NCI-H187 (cell line): Measurements from ENCODE around the gene AJUBA.
"Not testable (repeated sequence)": the region's sequence is repeated elsewhere in the genome, so short reads cannot be mapped to it uniquely, and the experiment has no call there.

Source experiments
- DNase-seq, 2 experiments: peaks; one replicate each; lab custom pipeline; 2025; lab: John Stamatoyannopoulos, UW

Gene AJUBA

DNA sequence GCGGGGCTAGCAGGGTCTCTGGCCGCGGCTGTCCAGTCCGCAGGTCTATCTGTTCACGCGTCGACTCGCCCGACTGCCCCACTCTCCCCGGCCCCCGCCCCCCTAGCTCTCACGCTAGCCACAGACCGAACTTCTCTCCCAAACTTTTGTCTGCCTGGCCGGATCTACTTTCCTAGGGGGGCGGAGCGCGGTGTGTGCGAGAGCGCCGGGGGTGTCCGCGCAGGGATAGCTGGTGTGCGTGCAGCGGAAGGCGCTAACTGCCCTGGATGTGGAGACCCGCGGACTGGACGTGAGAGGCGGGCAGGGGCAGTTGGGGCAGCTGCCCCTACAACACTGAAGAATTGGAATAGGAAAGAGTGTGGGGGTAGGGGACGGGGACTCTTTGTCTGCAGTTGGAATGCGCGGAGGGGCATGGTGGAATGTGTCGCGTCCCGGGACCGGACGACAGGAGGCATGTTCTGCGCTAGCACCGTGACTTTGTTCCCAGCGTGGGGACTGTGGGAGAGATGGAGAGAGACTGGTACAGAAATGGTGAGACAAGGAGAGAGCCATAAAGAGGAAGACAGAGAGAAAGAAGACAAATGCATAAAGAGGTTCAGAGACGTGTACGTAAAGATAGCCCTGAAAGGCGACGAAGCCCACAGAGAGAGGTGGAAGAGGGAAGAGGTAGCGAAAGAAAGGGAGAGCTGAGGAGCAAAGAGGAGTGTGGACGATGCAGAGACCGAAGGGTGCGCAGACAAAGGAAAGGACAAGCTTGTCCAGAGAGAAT is at the start of gene AJUBA:
Gene AJUBA, minus strand, starts transcription at position 75 of the 769 bp plus-strand sequence. CDS start 285 bp downstream, outside the sequence.
- no peak for DNase-seq

DNA sequence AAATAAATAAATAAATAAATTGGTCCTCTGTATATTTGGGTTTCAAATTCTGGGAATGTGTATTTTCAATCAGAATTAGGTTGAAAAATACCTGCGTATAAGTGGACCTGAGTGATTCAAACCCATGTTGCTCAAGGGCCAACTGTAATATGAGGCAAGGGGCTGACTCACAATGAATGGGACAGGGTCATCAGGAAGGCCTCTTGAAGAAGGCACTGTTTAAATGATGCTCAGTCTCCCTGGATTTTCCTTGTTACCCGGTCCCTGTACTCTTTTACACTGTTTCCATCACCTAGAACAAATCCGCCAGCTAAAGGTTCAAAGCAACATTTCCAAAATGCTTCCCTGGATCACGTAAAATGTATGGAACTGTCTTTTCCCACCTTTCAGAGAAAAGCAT is 48.6 kb upstream of the AJUBA start:
- DNase-seq, result no peak

DNA sequence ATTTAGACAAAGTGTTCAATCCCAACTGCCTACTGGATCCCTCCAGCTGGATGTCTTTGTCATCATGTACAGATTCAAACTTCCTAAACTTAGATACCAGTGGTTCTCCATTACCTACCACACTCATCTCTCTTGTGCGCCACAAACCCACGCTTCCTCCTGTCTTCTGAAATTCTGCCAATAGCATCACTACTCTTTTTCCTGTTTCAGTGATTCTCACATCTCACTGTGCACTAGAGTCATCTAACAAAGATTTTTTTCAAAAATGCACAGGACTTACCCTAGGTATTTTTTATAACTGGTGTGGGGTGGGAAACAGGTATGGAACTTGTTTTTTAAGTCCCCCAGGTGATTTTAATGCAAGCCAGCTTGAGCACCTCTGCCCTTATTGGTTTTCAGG is 46.4 kb upstream of the AJUBA start:
- no peak for DNase-seq

DNA sequence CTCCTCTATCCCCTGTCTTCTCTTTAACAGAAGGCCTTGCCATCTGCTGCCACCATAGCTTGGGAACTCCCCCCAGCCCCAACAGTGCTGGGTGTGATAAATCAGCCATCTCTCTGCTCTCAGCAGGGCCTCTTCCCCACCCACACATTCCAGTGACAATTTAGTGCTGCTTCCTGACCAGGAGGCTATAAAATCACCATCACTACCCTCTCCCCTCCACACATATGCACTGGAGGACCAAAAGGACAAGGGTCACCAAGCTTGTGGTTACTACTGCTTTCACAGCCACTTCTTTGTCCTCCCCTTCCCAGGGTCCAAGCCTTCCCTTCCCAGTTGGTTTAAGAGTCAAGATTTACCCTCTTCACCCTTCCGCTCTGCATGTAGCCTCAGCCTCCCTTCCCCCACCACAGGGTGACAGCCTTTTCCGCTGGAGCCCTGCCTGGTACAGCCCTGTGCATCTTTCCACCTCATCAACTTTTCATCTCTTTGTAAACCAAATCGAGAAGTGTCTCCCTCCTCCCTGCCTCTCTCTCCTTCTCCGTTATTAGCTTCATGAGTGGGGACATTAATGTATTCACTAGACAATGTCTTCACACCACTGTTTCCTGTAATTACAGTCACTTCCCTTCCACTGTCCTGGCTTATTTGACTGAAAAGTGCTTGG is 42.9 kb upstream of the AJUBA start:
- DNase-seq, result no peak

DNA sequence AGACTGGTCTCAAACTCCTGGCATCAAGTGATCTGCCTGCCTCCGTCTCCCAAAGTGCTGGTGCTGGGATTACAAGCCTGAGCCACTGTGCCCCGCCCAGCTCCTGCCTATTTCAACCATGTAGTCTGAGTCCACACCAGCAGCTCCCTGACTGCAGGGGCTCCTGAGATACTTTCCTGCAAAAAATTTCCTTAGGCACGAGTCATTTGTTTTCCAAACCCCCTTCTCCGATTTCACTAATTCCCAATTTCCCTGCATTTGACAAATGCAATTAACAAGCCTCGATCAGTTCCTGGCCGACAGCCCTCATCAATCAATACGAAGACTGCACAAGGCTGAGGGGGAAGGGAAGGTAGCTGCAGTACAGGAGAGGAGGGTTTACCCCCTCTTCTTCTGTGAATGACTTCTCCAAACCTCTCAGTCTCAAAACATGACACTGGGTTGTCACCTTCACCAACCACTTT is 42.3 kb upstream of the AJUBA start:
- no peak for DNase-seq

DNA sequence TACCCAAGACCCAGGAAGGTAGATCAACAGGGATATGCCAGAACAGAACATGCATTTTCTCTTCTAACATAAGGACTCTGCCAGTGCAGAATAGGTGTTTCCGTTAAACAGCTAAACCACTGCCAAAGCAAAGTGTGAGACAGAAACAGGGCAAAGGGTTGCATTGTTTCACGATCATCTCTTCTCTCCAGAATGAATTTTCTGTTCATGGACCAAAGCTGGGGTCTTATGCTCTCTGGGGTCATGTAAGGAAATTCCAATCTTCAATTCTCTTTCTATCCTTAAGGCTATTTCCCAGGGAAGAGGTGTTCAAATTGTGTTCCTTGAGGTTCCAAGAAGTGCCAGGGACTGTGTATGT is 41.4 kb upstream of the AJUBA start:
- DNase-seq, result no peak

DNA sequence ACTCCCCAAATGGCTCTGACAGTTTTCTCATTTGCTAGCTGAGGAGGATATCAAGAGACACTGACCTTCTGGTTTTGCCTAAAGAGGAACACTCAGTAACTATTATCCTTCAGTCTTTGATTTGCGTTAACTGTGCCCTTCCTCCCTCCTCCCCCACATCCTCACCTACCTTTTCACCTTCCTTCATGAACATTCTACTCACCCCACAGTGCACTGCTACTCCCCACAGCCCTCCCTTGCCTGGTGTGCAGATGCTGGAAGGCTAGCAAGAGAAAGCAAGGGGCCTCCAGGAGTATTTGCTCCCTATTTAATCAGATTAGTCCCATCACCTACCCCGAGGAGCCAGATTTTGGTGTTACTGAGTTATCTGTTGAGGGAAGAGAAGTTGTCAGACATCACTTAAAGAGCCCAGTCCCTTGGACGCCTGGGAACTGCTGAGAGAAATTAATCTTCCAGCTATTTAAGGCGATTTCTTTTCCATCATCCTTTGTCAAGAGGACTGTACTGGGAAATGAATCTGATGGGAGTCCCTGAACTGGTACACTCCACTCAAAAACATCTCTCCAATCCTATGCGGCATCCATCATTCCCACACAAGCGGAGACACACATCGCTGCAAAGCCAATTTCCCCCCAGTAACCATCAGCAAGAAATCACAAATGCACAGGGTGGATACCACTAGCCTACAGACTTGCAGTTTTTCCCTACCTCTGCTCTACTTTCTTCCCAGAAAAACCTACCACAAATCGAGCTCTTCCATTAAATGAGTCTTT is 40.9 kb upstream of the AJUBA start:
- DNase-seq, result no peak

DNA sequence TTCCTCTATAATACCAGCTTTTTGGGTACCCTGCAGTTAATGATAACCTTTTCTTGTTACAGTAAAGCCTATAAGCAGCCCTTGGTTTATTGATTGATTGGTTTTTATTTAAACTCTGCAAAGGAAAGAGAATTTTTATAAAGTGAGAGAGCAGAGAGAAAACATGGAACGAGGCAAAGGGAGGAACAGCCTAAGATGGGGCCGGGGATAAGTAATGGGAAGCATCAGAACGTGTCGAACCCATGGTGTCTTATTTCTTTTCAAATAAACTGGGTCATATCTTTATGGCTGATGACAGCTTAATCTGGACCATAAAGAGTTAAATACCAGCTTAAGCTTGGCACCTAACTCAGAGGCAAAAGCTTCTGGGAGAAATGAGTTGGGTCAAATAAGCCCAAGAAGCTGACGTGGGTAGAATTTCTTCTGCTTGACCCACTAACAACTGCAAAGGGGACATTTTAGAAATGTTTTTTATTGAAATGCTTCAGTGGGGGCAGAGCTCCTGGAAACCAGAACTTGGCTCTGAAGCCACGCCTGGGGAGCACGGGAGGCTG is 39.6 kb upstream of the AJUBA start:
- no peak for DNase-seq

DNA sequence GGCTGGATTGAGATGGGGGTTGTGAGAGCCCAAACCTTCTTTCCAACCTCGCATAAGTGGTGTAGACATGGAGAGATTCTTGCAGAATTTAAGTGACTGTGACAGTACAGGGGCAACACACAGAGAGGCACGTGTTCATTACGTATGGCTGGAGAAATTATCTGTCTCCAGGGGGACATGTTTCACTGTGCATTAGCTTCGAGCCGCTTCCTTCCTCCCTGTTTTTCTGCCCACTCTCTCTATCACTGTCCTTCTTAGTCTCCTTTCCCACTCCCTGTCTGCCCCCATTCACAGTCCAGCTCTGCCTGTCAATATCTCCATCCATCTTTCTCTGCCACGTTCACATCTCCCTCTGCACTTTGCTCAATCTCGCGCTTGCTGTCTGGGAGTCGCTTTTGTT is 39.1 kb upstream of the AJUBA start:
- DNase-seq, result no peak

DNA sequence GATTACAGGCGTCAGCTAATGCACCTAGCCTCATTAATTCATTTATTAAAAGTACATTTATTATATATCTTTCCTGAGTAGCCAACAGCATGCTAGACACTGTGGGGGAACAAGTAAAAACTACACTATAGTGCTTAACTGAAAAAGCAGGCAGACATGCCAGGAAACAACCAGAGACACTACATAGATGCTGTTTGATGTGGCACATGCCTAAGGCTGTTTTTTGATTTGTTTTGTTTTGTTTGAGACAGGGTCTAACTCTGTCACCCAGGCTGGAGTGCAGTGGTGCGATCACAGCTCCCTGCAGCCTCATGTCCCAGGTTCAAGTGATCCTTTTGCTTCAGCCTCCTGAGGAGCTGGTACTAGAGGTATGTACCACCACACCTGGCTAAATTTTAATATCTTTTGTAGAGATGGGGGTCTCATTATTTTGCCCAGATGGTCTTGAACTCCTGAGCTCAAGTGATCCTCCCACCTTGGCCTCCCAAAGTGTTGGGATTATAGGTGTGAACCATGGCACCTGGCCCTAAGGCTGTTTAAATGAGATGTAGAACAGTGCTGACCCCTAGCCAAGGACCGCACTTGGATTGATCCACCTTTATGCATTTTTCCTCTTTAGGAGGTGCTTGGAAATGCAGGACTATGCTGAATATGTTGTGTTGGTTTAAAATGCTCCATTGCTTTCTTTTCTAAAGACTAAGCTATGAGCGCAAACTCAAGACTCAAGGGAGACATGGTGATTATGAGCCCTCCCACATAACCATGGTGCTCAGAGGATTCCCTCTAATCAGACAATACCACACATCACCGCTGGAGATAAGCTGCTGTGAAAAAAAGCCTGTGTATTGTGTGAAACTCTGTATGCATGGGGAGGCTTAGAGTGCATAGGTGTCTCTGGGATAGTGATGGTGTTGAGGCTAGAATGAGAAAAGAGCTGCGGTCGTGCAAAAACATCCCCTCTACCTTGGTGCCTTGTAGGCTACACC is 38.1 kb upstream of the AJUBA start:
- no peak for DNase-seq

DNA sequence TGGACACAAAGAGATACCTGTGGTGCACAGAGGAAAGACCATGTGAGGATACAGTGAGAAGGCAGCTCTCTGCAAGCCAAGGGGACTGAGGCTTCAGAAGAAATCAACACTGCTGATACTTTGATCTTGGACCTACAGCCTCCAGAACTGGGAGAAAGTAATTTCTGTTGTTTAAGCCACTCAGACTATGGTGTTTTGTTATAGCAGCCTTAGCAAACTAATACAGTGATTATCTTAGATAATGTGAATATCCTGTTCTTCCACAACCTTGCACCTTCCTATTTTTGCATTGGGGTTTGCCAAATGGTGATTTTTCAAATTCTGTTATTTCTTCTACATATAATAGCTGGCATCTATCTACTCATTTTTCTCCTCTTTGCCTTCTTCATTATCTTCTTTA is 35.8 kb upstream of the AJUBA start:
- no peak for DNase-seq

DNA sequence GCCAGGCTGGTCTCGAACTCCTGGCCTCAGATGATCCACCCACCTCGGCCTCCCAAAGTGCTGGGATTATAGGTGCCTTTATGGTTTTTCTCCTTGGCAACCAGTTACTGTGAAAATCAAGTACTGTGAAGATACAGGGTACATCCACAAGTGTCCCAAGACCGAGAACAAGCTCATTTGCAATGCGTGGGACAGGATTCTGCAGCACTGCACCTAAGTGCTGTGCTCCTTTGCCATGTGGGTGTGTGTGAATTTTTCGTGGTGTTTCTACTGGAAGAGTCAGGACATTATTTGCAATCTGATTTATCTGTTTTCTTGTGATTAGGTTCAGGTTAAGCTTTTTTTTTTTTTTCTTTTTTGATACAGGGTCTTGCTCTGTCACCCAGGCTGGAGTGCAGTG is 34.7 kb upstream of the AJUBA start:
- no peak for DNase-seq

DNA sequence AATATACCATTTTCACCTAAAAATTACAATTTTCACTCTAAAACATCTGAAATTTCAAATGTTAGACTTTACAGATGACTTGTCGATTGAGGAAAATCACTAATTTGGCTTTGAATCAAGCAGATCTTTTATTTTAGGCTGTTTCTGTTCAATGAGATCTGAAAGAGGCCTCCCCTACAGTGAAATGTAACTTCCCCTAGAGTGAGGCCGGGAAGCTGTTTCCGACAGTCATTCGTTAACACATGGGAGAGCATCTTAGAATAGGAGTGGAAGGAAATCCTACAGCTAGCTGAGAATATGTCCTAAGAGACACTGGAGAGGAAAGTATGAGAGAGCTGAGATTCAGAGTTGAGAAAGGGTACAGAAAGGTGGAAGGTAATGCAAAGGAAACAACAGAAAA is 33.3 kb upstream of the AJUBA start:
- no peak for DNase-seq

DNA sequence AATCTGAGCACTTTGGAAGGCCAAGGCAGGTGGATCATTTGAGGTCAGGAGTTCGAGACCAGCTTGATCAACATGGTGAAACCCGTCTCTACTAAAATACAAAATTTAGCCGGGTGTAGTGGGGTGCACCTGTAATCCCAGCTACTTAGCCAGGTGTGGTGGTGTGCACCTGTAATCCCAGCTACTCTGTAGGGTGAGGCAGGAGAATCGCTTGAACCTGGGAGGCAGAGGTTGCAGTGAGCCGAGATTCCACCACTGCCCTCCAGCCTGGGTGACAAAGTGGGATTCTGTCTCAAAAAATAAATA is 31.4 kb upstream of the AJUBA start:
- DNase-seq, result not testable (repeated sequence)

DNA sequence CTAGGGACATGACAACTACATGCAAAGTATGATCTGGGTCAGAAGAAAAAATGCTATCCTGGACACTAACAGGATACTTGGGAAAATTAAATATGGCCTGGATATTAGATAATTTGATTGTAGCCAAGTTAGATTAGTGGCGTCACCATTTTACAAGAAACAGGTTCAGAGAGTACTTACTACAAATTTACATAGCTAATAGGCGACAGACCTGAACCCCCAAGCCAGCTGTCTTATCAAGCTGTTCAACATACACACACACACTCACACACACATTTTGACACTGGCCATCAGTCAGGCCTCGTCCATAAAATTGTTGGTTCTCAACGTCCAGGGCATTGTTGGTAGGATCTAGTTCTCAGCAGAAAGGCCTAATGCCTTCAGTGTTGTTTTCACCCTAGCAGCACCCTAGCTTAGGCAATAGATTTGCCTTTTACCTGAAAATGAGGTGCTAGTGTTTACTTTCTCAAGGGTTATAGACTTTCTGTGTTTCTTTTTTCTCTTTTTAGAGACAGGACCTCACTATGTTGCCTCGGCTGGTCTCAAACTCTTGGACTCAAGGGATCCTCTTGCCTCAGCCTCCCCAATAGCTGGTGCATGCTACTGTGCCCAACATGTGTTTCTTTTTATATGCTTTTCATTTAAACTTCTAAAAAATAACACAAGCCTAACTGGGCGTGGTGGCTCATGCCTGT is 30.9 kb upstream of the AJUBA start:
- no peak for DNase-seq

DNA sequence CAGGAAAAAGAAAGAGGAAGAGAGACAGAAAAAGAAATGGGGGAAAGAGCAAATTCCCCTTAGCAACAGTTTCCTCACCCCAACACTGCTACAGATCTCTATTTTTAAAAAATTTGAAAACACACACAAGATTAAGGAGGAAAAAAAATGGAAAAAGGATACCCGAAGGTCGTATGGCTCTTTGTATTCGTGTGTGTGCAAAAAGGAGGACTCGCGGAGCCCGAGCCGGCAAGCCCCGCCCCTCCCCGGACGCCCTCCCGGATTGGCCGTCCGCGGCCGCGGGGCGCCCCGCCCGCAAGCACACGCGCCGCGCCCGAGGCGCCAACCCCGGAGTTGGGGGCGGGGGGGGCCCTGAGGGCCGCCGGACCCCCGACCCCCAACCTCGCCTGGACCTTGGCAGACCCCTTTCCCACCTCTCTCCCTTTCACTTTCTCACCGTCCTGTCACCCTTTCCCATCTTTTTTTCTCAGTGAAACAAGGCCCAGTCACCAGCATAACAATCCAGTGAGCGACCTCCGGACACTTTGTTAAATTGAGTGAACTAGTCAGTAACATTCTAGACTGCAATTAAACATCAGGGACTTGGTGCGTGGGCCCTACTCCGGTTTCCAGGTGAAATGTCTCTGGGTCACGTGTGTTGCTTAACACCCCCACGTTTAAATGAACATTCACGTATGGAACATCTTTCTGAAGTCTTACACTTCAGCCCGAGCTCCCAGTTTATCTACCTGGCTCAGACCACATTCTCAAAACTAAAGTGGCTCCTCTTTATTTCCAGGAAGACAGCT is 27.8 kb upstream of the AJUBA start, which contains the start of gene C14orf93:
Gene C14orf93, minus strand, starts transcription at position 205 of the 788 bp plus-strand sequence. CDS start 11,120 bp downstream, outside the sequence.
- DNase-seq, result peak; percentile 43 to 84

DNA sequence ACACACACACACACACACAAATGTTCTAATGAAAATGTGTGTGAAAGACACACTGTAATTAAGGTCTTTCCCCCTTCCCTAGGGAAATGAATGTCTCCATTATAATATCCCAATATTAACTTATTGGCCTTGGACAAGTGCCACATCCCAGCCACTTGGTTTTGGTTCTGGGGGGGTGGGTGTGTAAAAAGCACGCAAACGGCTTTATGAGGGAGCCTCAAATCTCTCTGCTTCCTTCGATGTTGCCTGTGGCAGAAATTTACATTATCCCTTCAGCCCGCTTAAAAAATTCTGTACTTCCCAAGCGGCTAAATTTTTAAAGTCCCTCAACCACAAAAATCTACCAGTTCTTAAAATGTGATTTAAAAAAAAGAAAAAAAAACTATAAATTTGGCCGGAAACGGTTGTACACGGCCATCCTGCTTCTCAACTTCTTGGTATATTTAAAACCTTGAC is 27.2 kb upstream of the AJUBA start:
- no peak for DNase-seq

DNA sequence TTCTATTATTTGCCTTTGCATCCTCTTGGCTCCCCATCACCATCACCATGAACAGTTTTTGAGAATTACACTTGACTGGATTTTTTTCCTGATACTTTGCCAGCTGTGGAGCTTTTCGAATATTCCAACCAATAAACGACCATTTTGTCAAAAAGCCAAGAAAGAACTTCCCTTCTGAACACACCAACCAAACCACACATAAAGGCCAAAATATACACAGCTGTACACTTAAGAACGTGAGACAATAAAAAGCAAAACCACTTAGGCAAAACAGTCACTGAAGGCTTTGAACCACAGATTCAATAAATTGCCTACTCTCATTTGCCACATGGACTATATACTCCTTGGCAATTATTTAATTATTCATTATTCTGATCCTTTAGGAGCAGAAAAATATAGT is 26.5 kb upstream of the AJUBA start:
- peak in 1 of 2 experiments; percentile 10 for DNase-seq

DNA sequence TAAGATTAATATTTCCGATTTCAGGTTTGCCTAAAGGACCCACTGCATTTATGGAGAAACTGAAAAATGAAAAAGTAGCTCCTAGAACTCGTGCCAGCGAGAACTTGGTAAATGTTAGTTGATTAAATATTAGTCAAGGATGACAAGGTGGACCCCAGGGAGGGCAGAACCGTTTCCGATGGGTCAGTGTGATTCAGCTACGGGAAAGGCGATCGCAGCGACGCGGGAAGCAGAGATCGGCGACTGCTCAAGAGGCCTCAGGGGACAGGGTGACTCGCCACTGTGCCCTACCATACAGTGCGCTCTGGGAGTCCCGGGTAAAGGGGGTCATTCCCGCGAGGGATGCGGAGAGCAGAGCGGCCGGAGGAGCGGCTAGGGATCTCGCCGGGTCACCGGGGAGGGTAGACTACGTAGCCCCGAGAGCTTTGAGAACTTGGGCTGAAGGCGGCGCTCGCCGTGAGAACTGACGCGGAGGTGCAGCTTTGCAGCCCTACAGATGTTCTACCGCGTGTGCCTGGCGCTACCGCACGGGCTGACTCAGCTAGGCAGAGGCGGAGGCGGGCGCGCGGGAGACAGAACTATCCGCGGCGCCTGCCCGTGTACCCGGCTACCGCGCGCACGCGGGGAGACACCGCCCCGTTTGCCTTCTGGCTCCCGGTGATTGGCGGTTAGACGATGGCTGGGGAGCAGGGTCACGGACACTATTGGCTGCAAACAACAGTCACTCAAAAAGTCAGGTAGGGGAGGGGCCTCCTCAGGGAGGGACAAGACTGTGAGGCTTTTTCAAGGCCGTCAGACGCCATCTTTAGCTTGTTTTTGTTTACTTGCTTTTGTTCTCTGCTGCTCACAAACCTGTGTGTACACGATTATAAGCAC is 24.4 kb upstream of the AJUBA start:
- DNase-seq, result peak; percentile 96
